Astrocyte of the cerebellum (primary cell): Measurements from ENCODE around the gene VSTM2L.

Source experiments
- DNase-seq: peaks from one replicate; pipeline ENCODE4 v3.0.0-alpha.2; 2011; ENCODE audit warnings: low read depth
- H3K4me3 ChIP-seq: 2 replicates; pipeline ENCODE4 v1.5.1; 2011; ENCODE audit warnings: mild to moderate bottlenecking, low read depth, low read length, moderate library complexity
- in situ Hi-C: cut with HindIII; loops from 2 replicates; pipeline ENCODE4 v1.10.0; 2017; ENCODE audit warnings: low sequenced_read_pairs
- TF ChIP-seq, protein P1 (sequence below): IDR thresholded peaks from 2 replicates; pipeline ENCODE4 v1.5.1; 2012; ENCODE audit warnings: low read length, low read depth, moderate library complexity, mild to moderate bottlenecking; ENCODE audit errors: missing control alignments

VSTM2L gene

DNA sequence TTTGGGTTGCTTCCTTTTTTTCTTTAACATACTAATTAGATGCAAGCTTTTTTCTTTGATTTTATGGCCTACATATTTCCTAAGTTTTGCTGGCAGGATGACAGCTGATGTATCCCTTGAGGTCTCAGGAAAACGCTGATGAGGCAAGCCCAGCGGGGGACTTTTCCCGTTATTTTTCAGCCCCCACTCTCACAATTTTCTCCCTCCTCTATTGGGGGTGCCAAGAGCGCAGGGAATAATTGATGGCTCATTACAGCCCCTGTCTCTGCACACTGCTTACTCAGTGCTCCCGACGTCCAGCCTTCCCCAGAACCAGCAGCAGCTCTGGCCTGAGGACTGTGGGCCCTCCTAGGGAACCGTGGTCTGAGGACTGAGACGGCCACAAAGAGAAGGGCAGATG, 38.6 kb upstream of the VSTM2L start:
- no peak overlapping the region for H3K4me3 ChIP-seq
- in situ Hi-C loops, result no loop called here
- DNase-seq, result peak; percentile 9
- TF ChIP-seq, protein P1, sequence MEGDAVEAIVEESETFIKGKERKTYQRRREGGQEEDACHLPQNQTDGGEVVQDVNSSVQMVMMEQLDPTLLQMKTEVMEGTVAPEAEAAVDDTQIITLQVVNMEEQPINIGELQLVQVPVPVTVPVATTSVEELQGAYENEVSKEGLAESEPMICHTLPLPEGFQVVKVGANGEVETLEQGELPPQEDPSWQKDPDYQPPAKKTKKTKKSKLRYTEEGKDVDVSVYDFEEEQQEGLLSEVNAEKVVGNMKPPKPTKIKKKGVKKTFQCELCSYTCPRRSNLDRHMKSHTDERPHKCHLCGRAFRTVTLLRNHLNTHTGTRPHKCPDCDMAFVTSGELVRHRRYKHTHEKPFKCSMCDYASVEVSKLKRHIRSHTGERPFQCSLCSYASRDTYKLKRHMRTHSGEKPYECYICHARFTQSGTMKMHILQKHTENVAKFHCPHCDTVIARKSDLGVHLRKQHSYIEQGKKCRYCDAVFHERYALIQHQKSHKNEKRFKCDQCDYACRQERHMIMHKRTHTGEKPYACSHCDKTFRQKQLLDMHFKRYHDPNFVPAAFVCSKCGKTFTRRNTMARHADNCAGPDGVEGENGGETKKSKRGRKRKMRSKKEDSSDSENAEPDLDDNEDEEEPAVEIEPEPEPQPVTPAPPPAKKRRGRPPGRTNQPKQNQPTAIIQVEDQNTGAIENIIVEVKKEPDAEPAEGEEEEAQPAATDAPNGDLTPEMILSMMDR, result no peak

DNA sequence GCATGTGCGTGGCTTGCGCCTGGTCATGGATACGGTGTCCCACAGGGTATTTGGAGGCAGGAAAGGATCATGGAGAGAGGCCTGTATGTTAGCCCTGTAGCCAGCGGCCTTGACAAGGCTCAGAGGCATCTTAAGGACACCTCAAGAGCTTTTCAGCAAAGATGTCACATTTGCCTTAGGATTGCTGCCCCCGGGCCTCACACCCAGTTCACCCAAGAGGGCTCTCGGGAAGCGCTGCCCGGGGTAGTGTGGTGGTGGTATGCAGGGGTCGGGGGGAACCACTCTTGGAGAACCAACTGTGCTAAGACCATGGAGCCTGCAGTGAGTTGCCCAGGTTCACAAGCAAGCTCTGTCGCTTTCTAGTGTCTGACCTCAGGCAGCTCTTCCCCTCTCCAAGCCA, 36.9 kb upstream of the VSTM2L start:
- TF ChIP-seq, protein P1, result no peak
- in situ Hi-C loops, result no loop called here

DNA sequence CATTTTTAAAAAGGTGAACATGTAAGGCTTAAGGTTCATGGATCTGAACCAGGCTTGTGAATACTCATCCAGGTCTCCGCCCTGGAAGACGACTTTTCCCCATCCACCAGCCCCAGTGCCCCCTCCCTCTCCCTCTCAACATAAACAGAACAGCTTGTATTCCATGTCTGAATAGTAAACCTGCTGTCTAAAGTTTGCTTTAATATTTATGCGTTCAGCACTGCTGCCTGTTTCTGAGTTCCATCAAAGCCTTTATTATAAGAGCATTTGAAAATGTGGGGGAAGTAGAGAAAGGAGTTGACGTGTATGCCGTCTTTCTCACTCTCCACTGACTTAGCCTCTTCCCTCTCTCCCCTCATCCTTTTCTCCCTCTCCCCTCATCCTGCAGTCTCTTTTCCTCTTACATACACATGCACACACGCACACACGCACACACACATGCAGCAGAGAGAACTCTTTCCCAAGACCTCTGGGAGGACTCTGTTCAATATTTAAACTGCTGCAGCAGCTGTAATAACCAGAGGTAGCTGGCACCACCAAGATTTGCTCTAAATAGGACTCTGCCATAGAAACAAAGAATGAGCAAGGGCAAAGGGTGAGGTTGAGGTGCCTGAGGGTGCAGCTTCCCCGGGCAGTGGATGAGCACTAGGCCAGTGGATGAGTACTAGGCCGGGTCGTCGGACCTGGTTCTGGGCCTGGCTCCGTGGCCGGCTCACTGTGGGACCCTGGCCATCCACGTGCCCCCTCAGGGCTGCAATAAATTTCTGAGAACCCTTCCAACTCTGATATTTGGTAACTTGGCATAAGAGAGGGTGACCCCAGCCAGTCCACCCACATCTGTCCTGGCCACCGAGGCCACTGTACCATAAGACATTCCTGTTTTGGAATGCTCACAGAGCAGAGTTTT, 35.4 kb upstream of the VSTM2L start:
- TF ChIP-seq, protein P1, result no peak
- in situ Hi-C loops, result no loop called here
- no peak overlapping the region for H3K4me3 ChIP-seq
- no peak for DNase-seq

More for the DNA sequence above, 36.9 kb upstream of the VSTM2L start:
- no peak overlapping the region for H3K4me3 ChIP-seq
- no peak for DNase-seq

DNA sequence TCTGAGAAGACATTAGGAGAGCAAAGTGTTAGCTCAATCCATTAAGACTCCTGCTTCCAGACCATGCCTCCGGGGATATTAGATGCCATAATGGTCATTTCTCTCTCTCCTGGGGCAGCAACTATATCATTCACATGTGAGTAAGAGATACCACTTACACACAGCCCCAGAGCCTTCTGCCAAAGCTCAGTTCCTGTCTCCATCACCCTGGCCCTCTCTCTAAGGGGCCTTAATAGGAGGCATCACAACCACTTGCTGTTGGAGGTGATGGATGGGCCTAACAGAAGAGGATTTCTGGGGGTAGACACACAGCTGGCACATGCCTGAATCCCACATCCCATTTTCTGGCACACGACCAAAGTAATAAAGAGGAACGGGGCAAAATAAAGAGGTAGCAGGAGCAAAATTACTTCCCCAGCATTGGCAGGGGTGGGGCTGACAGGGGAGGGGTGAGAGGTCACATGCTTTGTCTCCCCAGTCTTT, 34.0 kb upstream of the VSTM2L start:
- TF ChIP-seq, protein P1, result no peak
- in situ Hi-C loops, result no loop called here
- H3K4me3 ChIP-seq, result no peak overlapping the region
- no peak for DNase-seq

DNA sequence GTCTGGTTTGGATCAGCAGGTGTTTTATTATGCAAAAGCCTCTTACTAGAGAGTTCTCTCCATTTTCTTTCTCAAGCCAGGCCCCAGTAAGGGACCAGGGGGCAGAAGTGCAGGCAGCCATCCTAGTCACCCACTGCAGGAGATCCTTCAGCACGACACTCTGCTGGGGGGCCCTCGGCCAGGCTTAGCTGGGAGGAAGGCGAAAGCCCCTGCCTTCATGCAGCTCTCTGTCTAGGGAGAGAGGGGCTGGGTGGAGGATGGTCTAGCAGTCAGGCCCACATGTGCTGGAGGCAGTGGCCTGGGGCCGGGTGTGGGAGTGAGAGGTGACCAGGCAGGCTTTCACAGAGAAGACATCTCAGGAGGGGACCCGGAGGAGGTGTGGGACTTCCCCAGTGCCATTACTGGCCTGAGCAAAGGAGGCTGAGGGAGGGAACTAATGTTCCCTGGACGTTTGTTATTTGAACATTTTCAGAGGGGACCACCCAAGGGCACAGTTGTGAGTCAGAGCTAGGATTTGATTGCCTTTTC, 33.5 kb upstream of the VSTM2L start:
- DNase-seq, result no peak
- TF ChIP-seq, protein P1, result no peak
- in situ Hi-C loops, result no loop called here
- no peak overlapping the region for H3K4me3 ChIP-seq

DNA sequence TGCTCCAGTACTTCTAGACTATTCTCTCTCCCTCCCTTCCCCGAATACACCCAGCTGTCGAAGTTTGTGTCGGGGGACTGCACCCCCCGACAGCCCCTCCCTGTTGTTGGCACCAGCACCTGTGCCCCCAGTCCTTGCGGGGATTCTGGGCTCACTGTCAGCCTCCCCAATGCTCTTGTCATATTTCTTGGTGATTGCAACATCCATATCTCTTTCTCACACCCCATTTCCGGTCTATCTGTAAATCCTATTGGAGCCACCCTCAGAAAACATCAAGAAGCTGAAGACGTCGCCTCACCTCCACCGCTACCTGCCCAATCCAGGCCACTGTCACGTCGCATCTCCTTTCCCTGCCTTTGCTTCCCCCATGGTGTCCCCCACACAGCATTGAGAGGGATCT, 32.6 kb upstream of the VSTM2L start:
- no peak overlapping the region for H3K4me3 ChIP-seq
- DNase-seq, result no peak
- in situ Hi-C loops, result no loop called here
- TF ChIP-seq, protein P1, result no peak
